SK-N-SH treated with all-trans-retinoic acid at 6 μM for 48 hours (cell line): ENCODE measurements around the gene SPATA46.
A peak's percentile ranks its signal among the peaks of the same experiment; 100 is the strongest.

Experiments used
- ATAC-seq: fragments of 200-7000 bp; cut with Tn5 transposase; 3 replicates; pipeline ENCODE4 v1.9.1; 2020; ENCODE audit warnings: mild to moderate bottlenecking, moderate library complexity
- ARNTL ChIP-seq: fragments of 450-650 bp; formaldehyde crosslinking; IDR thresholded peaks from 2 replicates; pipeline ENCODE4 v1.5.0; 2020; ENCODE audit warnings: low read depth, mild to moderate bottlenecking, moderate library complexity, borderline replicate concordance
- BACH2 ChIP-seq: fragments of 250-450 bp; sonication (Bioruptor Pico); IDR thresholded peaks from 2 replicates; pipeline ENCODE4 v1.9.0; 2021; ENCODE audit warnings: mild to moderate bottlenecking, borderline replicate concordance
- CSDC2 ChIP-seq: fragments of 250-450 bp; sonication (Bioruptor Pico); IDR thresholded peaks from 2 replicates; pipeline ENCODE4 v1.5.0; 2020; ENCODE audit warnings: mild to moderate bottlenecking, moderate library complexity
- ESRRG ChIP-seq: fragments of 250-450 bp; sonication (Bioruptor Pico); IDR thresholded peaks from 2 replicates; pipeline ENCODE4 v1.6.1; 2021; ENCODE audit warnings: mild to moderate bottlenecking
- GLIS3 ChIP-seq: fragments of 250-450 bp; sonication (Bioruptor Pico); IDR thresholded peaks from 2 replicates; pipeline ENCODE4 v1.5.0; 2020; ENCODE audit warnings: mild to moderate bottlenecking, moderate library complexity
- ISL1 ChIP-seq: fragments of 250-450 bp; sonication (Bioruptor Pico); IDR thresholded peaks from 2 replicates; pipeline ENCODE4 v2.1.2; 2022; ENCODE audit warnings: mild to moderate bottlenecking, moderate library complexity
- OSR1 ChIP-seq: fragments of 250-450 bp; sonication (Bioruptor Pico); IDR thresholded peaks from 2 replicates; pipeline ENCODE4 v1.8.0; 2022; ENCODE audit warnings: moderate library complexity, mild to moderate bottlenecking, inconsistent platforms
- PPARA ChIP-seq: fragments of 250-450 bp; sonication (Bioruptor Pico); IDR thresholded peaks from 2 replicates; pipeline ENCODE4 v1.5.0; 2020; ENCODE audit warnings: mild to moderate bottlenecking, borderline replicate concordance
- RARB ChIP-seq: fragments of 250-450 bp; sonication (Bioruptor Pico); IDR thresholded peaks from 2 replicates; pipeline ENCODE4 v1.8.0; 2021; ENCODE audit warnings: mild to moderate bottlenecking, moderate library complexity
- SNAI2 ChIP-seq: fragments of 250-450 bp; sonication (Bioruptor Pico); IDR thresholded peaks from 2 replicates; pipeline ENCODE4 v1.5.0; 2020; ENCODE audit warnings: mild to moderate bottlenecking, moderate library complexity
- TCF4 ChIP-seq: fragments of 250-450 bp; sonication (Bioruptor Pico); IDR thresholded peaks from 2 replicates; pipeline ENCODE4 v1.8.0; 2021; ENCODE audit warnings: mild to moderate bottlenecking, moderate library complexity, borderline replicate concordance
- TOX ChIP-seq: fragments of 250-450 bp; sonication (Bioruptor Pico); IDR thresholded peaks from 2 replicates; pipeline ENCODE4 v1.8.0; 2021; ENCODE audit warnings: mild to moderate bottlenecking, moderate library complexity, borderline replicate concordance
- ZC3H10 ChIP-seq: fragments of 250-450 bp; sonication (Bioruptor Pico); IDR thresholded peaks from 2 replicates; pipeline ENCODE4 v1.5.1; 2021; ENCODE audit warnings: mild to moderate bottlenecking, moderate library complexity
- ZFP3 ChIP-seq: fragments of 250-450 bp; sonication (Bioruptor Pico); IDR thresholded peaks from 2 replicates; pipeline ENCODE4 v1.5.0; 2020; ENCODE audit warnings: mild to moderate bottlenecking, moderate library complexity
- ZNF565 ChIP-seq: fragments of 450-650 bp; formaldehyde crosslinking; conservative IDR thresholded peaks from 2 replicates; pipeline ENCODE4 v1.5.0; 2020; ENCODE audit warnings: low read depth, mild to moderate bottlenecking, moderate library complexity
- ZNF70 ChIP-seq: fragments of 450-650 bp; formaldehyde crosslinking; IDR thresholded peaks from 2 replicates; pipeline ENCODE4 v1.5.0; 2020; ENCODE audit warnings: mild to moderate bottlenecking, moderate library complexity
- ZNF8 ChIP-seq: fragments of 450-650 bp; formaldehyde crosslinking; IDR thresholded peaks from 2 replicates; pipeline ENCODE4 v1.5.0; 2020; ENCODE audit warnings: mild to moderate bottlenecking, moderate library complexity
- TF ChIP-seq, protein P1 (sequence below): fragments of 250-450 bp; sonication (Bioruptor Pico); IDR thresholded peaks from 2 replicates; pipeline ENCODE4 v1.8.0; 2021; ENCODE audit warnings: low read depth, mild to moderate bottlenecking, moderate library complexity, borderline replicate concordance
- TF ChIP-seq, protein P2 (sequence below): fragments of 250-450 bp; sonication (Bioruptor Pico); IDR thresholded peaks from 2 replicates; pipeline ENCODE4 v1.5.0; 2020; ENCODE audit warnings: mild to moderate bottlenecking, moderate library complexity
- TF ChIP-seq, protein P3 (sequence below): fragments of 250-450 bp; sonication (Bioruptor Pico); IDR thresholded peaks from 2 replicates; pipeline ENCODE4 v1.8.0; 2020; ENCODE audit warnings: mild to moderate bottlenecking, moderate library complexity, borderline replicate concordance
- TF ChIP-seq, protein P4 (sequence below): fragments of 250-450 bp; sonication (Bioruptor Pico); IDR thresholded peaks from 2 replicates; pipeline ENCODE4 v1.5.1; 2020; ENCODE audit warnings: low read depth, mild to moderate bottlenecking, moderate library complexity

The SPATA46 gene

DNA sequence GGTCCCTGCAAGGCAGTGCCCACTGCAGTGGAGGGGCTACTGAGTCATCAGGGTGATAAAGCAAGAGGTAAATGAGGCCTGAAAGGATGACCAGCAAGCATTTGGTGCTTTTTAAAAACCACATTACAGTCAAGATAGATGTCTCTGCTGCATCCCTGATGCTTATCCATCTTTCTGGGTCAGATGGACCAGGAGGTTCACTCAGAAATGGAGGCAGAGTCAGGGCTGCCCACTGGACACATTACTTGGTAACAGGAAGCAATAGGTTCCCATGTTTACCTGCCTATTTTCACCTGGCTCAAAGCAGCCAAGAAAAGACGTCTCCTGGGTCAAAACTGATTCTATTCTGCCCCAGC is 3.6 kb downstream of the SPATA46 start (continued):
- TF ChIP-seq, protein P1, sequence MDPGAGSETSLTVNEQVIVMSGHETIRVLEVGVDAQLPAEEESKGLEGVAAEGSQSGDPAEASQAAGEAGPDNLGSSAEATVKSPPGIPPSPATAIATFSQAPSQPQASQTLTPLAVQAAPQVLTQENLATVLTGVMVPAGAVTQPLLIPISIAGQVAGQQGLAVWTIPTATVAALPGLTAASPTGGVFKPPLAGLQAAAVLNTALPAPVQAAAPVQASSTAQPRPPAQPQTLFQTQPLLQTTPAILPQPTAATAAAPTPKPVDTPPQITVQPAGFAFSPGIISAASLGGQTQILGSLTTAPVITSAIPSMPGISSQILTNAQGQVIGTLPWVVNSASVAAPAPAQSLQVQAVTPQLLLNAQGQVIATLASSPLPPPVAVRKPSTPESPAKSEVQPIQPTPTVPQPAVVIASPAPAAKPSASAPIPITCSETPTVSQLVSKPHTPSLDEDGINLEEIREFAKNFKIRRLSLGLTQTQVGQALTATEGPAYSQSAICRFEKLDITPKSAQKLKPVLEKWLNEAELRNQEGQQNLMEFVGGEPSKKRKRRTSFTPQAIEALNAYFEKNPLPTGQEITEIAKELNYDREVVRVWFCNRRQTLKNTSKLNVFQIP: no peak
- no peak for TF ChIP-seq SNAI2
- TF ChIP-seq BACH2 (CRISPR knock-in tag): no peak
- TF ChIP-seq ISL1: no peak
- no peak for TF ChIP-seq ZNF70 (CRISPR knock-in tag)

DNA sequence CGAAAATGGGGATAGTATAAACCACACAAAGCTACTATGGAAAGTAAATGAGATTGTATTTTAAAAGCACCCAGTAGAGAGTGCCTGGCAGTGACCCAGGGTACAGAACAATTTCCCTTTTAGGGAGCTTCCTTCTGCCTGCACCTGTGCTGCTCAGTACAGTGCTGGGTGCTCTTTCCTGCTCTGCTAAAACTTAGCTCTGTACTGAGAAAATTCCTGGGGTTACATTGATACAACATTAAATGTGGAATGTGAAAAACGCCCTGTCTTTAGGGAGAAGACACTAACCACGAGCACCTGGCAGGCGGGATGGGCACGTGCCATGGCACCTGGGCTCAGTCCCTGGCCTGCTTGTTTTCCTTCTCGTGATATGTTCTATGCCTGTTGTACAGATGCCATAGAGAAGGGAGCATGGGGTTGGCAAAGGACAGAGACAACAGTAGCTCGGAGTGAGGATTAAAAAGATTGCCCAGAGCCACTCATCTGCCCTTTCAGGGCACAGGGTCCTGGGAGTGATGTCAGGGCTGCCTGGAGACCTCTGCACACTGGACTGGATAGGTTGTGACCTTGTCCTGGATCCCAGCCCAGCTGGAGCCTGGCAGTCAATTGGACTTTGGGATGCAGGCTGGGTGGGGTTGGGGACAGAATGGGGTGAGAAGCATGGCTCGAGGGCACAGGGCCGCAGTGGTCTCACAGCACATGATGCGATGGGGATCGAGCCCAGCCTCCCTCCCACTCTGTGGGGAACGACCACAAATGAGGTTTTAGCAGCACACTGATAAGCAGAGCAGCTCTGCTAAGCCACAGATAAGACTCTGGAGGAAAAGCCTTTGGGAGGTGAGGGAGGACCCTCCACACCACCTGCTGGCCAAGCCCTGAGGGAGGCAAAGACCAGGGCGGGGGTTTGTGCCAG is 4.2 kb downstream of the SPATA46 start:
- TF ChIP-seq ZNF8 (CRISPR knock-in tag): no peak
- TF ChIP-seq, protein P2, sequence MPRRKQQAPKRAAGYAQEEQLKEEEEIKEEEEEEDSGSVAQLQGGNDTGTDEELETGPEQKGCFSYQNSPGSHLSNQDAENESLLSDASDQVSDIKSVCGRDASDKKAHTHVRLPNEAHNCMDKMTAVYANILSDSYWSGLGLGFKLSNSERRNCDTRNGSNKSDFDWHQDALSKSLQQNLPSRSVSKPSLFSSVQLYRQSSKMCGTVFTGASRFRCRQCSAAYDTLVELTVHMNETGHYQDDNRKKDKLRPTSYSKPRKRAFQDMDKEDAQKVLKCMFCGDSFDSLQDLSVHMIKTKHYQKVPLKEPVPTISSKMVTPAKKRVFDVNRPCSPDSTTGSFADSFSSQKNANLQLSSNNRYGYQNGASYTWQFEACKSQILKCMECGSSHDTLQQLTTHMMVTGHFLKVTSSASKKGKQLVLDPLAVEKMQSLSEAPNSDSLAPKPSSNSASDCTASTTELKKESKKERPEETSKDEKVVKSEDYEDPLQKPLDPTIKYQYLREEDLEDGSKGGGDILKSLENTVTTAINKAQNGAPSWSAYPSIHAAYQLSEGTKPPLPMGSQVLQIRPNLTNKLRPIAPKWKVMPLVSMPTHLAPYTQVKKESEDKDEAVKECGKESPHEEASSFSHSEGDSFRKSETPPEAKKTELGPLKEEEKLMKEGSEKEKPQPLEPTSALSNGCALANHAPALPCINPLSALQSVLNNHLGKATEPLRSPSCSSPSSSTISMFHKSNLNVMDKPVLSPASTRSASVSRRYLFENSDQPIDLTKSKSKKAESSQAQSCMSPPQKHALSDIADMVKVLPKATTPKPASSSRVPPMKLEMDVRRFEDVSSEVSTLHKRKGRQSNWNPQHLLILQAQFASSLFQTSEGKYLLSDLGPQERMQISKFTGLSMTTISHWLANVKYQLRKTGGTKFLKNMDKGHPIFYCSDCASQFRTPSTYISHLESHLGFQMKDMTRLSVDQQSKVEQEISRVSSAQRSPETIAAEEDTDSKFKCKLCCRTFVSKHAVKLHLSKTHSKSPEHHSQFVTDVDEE: no peak
- TF ChIP-seq OSR1 (CRISPR knock-in tag): no peak
- TF ChIP-seq ARNTL: no peak
- TF ChIP-seq ZC3H10 (CRISPR knock-in tag): no peak
- TF ChIP-seq BACH2 (CRISPR knock-in tag): no peak
- TF ChIP-seq TCF4: no peak
- TF ChIP-seq ZNF70 (CRISPR knock-in tag): no peak
- TF ChIP-seq ISL1: no peak
- no peak for TF ChIP-seq ZNF565 (CRISPR knock-in tag)
- TF ChIP-seq, protein P3, sequence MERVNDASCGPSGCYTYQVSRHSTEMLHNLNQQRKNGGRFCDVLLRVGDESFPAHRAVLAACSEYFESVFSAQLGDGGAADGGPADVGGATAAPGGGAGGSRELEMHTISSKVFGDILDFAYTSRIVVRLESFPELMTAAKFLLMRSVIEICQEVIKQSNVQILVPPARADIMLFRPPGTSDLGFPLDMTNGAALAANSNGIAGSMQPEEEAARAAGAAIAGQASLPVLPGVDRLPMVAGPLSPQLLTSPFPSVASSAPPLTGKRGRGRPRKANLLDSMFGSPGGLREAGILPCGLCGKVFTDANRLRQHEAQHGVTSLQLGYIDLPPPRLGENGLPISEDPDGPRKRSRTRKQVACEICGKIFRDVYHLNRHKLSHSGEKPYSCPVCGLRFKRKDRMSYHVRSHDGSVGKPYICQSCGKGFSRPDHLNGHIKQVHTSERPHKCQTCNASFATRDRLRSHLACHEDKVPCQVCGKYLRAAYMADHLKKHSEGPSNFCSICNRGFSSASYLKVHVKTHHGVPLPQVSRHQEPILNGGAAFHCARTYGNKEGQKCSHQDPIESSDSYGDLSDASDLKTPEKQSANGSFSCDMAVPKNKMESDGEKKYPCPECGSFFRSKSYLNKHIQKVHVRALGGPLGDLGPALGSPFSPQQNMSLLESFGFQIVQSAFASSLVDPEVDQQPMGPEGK (CRISPR knock-in tag): no peak
- no peak for TF ChIP-seq ESRRG
- no peak for TF ChIP-seq GLIS3 (CRISPR knock-in tag)
- no peak for TF ChIP-seq RARB (CRISPR knock-in tag)
- TF ChIP-seq, protein P4, sequence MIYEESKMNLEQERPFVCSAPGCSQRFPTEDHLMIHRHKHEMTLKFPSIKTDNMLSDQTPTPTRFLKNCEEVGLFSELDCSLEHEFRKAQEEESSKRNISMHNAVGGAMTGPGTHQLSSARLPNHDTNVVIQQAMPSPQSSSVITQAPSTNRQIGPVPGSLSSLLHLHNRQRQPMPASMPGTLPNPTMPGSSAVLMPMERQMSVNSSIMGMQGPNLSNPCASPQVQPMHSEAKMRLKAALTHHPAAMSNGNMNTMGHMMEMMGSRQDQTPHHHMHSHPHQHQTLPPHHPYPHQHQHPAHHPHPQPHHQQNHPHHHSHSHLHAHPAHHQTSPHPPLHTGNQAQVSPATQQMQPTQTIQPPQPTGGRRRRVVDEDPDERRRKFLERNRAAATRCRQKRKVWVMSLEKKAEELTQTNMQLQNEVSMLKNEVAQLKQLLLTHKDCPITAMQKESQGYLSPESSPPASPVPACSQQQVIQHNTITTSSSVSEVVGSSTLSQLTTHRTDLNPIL (CRISPR knock-in tag): no peak
- TF ChIP-seq ZFP3: no peak
- TF ChIP-seq, protein P1: no peak
- no peak for TF ChIP-seq CSDC2 (CRISPR knock-in tag)
- TF ChIP-seq, all 23 proteins: peak for 0
- ATAC-seq: peak; percentile 17; the same call in 1 of the 3 replicates

DNA sequence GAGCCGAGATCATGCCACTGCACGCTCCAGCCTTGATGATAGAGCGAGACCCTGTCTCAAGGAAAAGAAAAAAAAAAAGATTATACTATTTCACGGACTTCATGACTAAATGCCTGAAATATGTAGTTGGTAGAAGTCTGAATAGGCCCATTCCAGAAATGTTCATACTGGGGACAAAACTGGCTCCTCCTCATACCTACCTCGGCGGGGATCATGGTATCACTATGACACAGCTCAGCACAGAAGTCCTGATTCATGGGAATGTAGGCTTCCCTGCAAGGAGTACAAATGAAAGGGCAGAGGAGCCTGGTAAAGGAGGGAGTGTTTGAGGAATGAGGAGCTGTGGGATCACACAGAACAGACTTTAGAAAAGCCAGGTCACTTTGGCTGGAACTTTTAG is 5.0 kb downstream of the SPATA46 start:
- ATAC-seq: no peak; the same call in 2 of the 3 replicates
- no peak for TF ChIP-seq ESRRG
- no peak for TF ChIP-seq ZFP3
- TF ChIP-seq ZNF8 (CRISPR knock-in tag): no peak
- TF ChIP-seq, protein P4 (CRISPR knock-in tag): no peak
- TF ChIP-seq, protein P2: no peak
- TF ChIP-seq, protein P3 (CRISPR knock-in tag): no peak
- no peak for TF ChIP-seq TOX (CRISPR knock-in tag)
- no peak for TF ChIP-seq ZNF565 (CRISPR knock-in tag)
- no peak for TF ChIP-seq ZNF70 (CRISPR knock-in tag)
- no peak for TF ChIP-seq PPARA (CRISPR knock-in tag)
- TF ChIP-seq SNAI2: no peak
- no peak for TF ChIP-seq GLIS3 (CRISPR knock-in tag)
